HCT116 (cell line): ENCODE results near the gene NDUFS5.

Experiments used
- CBX3 ChIP-seq: IDR thresholded peaks from 2 replicates; pipeline ENCODE4 v1.6.1; 2012; ENCODE audit warnings: low read depth
- CEBPB ChIP-seq: IDR thresholded peaks from 2 replicates; pipeline ENCODE4 v1.6.1; 2012; ENCODE audit warnings: low read depth
- EZH2phosphoT487 ChIP-seq: fragments of 200-600 bp; IDR thresholded peaks from 2 replicates; pipeline ENCODE4 v1.6.1; 2018; ENCODE audit warnings: antibody characterized with exemption, borderline replicate concordance
- POLR2A ChIP-seq: IDR thresholded peaks from 2 replicates; pipeline ENCODE4 v1.7.0; 2011; ENCODE audit warnings: borderline replicate concordance; ENCODE audit not compliant: insufficient read depth, insufficient read length; ENCODE audit errors: extremely low read depth
- POLR2AphosphoS5 ChIP-seq: IDR thresholded peaks from 2 replicates; pipeline ENCODE4 v1.6.1; 2011; ENCODE audit warnings: mild to moderate bottlenecking, low read depth, low read length, moderate library complexity
- SP1 ChIP-seq: IDR thresholded peaks from 2 replicates; pipeline ENCODE4 v1.6.1; 2012; ENCODE audit warnings: low read depth
- TCF7L2 ChIP-seq: IDR thresholded peaks from 2 replicates; pipeline ENCODE4 v1.7.0; 2011; ENCODE audit warnings: borderline replicate concordance, inconsistent platforms; ENCODE audit not compliant: insufficient read depth, insufficient read length; ENCODE audit errors: extremely low read depth
- YY1 ChIP-seq: IDR thresholded peaks from 2 replicates; pipeline ENCODE4 v1.6.1; 2011; ENCODE audit warnings: low read length, low read depth, moderate library complexity, mild to moderate bottlenecking; ENCODE audit not compliant: insufficient replicate concordance; ENCODE audit errors: extremely low read depth
- ZNF274 ChIP-seq: fragments of 200-500 bp; sonication (Bioruptor generic); IDR thresholded peaks from 2 replicates; pipeline ENCODE4 v1.6.1; 2014; ENCODE audit warnings: mild to moderate bottlenecking, low read depth, low read length, inconsistent platforms
- TF ChIP-seq, protein P1 (sequence below): IDR thresholded peaks from 2 replicates; pipeline ENCODE4 v1.6.1; 2012; ENCODE audit warnings: low read depth
- TF ChIP-seq, protein P2 (sequence below), 3 experiments: fragments of 200-600 bp in 1 of 3; sonication (generic) in 1 of 3; IDR thresholded peaks in 2 of 3; conservative IDR thresholded peaks in 1 of 3; 2 replicates each; pipeline ENCODE4 v1.5.1; 2012 to 2017; ENCODE audit warnings: low read depth in 2 of 3, low read length in 2 of 3, antibody characterized with exemption in 1 of 3, borderline replicate concordance in 1 of 3, control low read depth in 1 of 3, mild to moderate bottlenecking in 1 of 3, mixed read lengths in 1 of 3, mixed run types in 1 of 3, moderate library complexity in 1 of 3; ENCODE audit not compliant: insufficient read depth in 1 of 3
- TF ChIP-seq, protein P3 (sequence below): IDR thresholded peaks from 2 replicates; pipeline ENCODE4 v1.6.1; 2012
- TF ChIP-seq, protein P4 (sequence below): IDR thresholded peaks from 2 replicates; pipeline ENCODE4 v1.6.1; 2012

DNA sequence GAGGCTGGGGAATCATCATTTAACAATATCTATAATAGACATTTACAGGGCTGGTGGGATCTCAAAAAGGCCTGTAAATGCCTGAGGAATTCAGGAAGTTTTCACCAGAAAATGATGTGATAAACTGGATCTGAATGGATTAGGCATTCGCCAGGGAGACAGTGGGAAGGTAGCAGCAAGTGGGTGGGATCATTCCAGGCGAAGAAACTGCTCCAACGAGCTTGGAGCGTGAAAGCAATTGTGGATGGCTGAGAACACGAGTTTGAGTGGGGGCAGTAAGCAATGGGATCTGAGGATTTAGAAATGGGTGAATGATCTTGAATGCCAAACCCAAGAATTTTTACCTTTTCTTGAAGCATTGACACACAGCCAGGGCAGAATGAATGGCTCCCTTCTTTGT is 8.9 kb upstream of the NDUFS5 start:
- TF ChIP-seq, protein P1, sequence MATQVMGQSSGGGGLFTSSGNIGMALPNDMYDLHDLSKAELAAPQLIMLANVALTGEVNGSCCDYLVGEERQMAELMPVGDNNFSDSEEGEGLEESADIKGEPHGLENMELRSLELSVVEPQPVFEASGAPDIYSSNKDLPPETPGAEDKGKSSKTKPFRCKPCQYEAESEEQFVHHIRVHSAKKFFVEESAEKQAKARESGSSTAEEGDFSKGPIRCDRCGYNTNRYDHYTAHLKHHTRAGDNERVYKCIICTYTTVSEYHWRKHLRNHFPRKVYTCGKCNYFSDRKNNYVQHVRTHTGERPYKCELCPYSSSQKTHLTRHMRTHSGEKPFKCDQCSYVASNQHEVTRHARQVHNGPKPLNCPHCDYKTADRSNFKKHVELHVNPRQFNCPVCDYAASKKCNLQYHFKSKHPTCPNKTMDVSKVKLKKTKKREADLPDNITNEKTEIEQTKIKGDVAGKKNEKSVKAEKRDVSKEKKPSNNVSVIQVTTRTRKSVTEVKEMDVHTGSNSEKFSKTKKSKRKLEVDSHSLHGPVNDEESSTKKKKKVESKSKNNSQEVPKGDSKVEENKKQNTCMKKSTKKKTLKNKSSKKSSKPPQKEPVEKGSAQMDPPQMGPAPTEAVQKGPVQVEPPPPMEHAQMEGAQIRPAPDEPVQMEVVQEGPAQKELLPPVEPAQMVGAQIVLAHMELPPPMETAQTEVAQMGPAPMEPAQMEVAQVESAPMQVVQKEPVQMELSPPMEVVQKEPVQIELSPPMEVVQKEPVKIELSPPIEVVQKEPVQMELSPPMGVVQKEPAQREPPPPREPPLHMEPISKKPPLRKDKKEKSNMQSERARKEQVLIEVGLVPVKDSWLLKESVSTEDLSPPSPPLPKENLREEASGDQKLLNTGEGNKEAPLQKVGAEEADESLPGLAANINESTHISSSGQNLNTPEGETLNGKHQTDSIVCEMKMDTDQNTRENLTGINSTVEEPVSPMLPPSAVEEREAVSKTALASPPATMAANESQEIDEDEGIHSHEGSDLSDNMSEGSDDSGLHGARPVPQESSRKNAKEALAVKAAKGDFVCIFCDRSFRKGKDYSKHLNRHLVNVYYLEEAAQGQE: no peak
- TF ChIP-seq, protein P2, sequence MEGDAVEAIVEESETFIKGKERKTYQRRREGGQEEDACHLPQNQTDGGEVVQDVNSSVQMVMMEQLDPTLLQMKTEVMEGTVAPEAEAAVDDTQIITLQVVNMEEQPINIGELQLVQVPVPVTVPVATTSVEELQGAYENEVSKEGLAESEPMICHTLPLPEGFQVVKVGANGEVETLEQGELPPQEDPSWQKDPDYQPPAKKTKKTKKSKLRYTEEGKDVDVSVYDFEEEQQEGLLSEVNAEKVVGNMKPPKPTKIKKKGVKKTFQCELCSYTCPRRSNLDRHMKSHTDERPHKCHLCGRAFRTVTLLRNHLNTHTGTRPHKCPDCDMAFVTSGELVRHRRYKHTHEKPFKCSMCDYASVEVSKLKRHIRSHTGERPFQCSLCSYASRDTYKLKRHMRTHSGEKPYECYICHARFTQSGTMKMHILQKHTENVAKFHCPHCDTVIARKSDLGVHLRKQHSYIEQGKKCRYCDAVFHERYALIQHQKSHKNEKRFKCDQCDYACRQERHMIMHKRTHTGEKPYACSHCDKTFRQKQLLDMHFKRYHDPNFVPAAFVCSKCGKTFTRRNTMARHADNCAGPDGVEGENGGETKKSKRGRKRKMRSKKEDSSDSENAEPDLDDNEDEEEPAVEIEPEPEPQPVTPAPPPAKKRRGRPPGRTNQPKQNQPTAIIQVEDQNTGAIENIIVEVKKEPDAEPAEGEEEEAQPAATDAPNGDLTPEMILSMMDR (IDR thresholded peaks at IDR 0.05 in 2 of 3, conservative IDR thresholded peaks at IDR 0.05 in 1 of 3; ENCODE audit: borderline replicate concordance in 1 of 3, insufficient read depth in 1 of 3, low read depth in 2 of 3, low read length in 2 of 3): no peak
- TF ChIP-seq SP1 (no peak), ZNF274 (no peak), POLR2A (no peak), TCF7L2 (no peak), YY1 (no peak), POLR2AphosphoS5 (no peak), CEBPB (no peak), CBX3 (no peak), EZH2phosphoT487 (no peak)
- TF ChIP-seq, protein P3, sequence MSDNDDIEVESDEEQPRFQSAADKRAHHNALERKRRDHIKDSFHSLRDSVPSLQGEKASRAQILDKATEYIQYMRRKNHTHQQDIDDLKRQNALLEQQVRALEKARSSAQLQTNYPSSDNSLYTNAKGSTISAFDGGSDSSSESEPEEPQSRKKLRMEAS: no peak
- TF ChIP-seq, protein P4, sequence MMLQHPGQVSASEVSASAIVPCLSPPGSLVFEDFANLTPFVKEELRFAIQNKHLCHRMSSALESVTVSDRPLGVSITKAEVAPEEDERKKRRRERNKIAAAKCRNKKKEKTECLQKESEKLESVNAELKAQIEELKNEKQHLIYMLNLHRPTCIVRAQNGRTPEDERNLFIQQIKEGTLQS: no peak
